Amygdala (tissue), 56 donors: ENCODE data around the gene C4B.
"Not testable (repeated sequence)": the region's sequence is repeated elsewhere in the genome, so short reads cannot be mapped to it uniquely, and the experiment has no call there.

Experiments
- DNase-seq, 56 donors: peaks; one replicate each; lab custom pipeline; 2025; lab: John Stamatoyannopoulos, UW

The C4B gene

GRCh38 chr6:32047855-32048766, 33.5 kb downstream of the C4B start:
- DNase-seq = peak in 35 of 56 donors; percentile 4 to 67 (median 22)

GRCh38 chr6:32049149-32049548, 34.6 kb downstream of the C4B start:
- DNase-seq = not testable (repeated sequence)

GRCh38 chr6:32049736-32050135, 35.1 kb downstream of the C4B start:
- not testable (repeated sequence) for DNase-seq

GRCh38 chr6:32050562-32050961, 36.0 kb downstream of the C4B start:
- no peak for DNase-seq

- not testable (repeated sequence) for DNase-seq
Observed at GRCh38 chr6:32052626-32053025, 38.0 kb downstream of the C4B start.

- not testable (repeated sequence) for DNase-seq
Observed at GRCh38 chr6:32053314-32053713, 38.7 kb downstream of the C4B start.

GRCh38 chr6:32055756-32056155, 41.2 kb downstream of the C4B start:
- DNase-seq = not testable (repeated sequence)

- no peak for DNase-seq
Observed at GRCh38 chr6:32056254-32056653, 41.7 kb downstream of the C4B start.

- no peak for DNase-seq
Observed at GRCh38 chr6:32057966-32058365, 43.4 kb downstream of the C4B start.

- peak in 1 of 56 donors; percentile 8 for DNase-seq
Observed at GRCh38 chr6:32058511-32058963, 43.9 kb downstream of the C4B start.

GRCh38 chr6:32060966-32061655, 46.5 kb downstream of the C4B start:
- no peak for DNase-seq

- no peak for DNase-seq
Observed at GRCh38 chr6:32064706-32065105, 50.1 kb downstream of the C4B start.

GRCh38 chr6:32067521-32067920, 52.9 kb downstream of the C4B start:
- DNase-seq = not testable (repeated sequence)

- DNase-seq = not testable (repeated sequence)
Observed at GRCh38 chr6:32068315-32068714, 53.7 kb downstream of the C4B start.

- no peak for DNase-seq
Observed at GRCh38 chr6:32068867-32069266, 54.3 kb downstream of the C4B start.

- no peak for DNase-seq
Observed at GRCh38 chr6:32069460-32069859, 54.9 kb downstream of the C4B start.

- no peak for DNase-seq
Observed at GRCh38 chr6:32069878-32070515, 55.4 kb downstream of the C4B start.

- no peak for DNase-seq
Observed at GRCh38 chr6:32070814-32071543, 56.4 kb downstream of the C4B start.

- no peak for DNase-seq
Observed at GRCh38 chr6:32073101-32073500, 58.5 kb downstream of the C4B start.

GRCh38 chr6:32073613-32074012, 59.0 kb downstream of the C4B start:
- DNase-seq = no peak
